Mesothelial cell of epicardium (in vitro differentiated cells): Measurements from ENCODE around the gene EXD2. TPM values are rescaled to one million over a fixed set of nuclear protein-coding genes. Genes with fewer than 3 reads are reported as not detected.

Source experiments
- DNase-seq, 2 experiments: peaks; one replicate each; pipeline ENCODE4 v3.0.0; 2021; ENCODE audit warnings: low spot score in 2 of 2; ENCODE audit not compliant: unreplicated experiment in 2 of 2
- H3K27ac Mint-ChIP-seq: 2 replicates; pipeline ENCODE4 v1.8.0; 2021; ENCODE audit warnings: mixed read lengths
- H3K27me3 Mint-ChIP-seq: 2 replicates; pipeline ENCODE4 v1.8.0; 2021; ENCODE audit warnings: low read depth, mixed read lengths
- H3K36me3 Mint-ChIP-seq: 2 replicates; pipeline ENCODE4 v1.8.0; 2021; ENCODE audit warnings: mixed read lengths
- H3K4me1 Mint-ChIP-seq: 2 replicates; pipeline ENCODE4 v1.8.0; 2021; ENCODE audit warnings: mixed read lengths
- H3K4me3 Mint-ChIP-seq: 2 replicates; pipeline ENCODE4 v1.8.0; 2021; ENCODE audit warnings: mild to moderate bottlenecking, moderate library complexity, mixed read lengths
- H3K9me3 Mint-ChIP-seq: 2 replicates; pipeline ENCODE4 v1.8.0; 2021; ENCODE audit warnings: mixed read lengths
- CTCF ChIP-seq: fragments of 200-600 bp; sonication (generic); IDR thresholded peaks from one replicate; pipeline ENCODE4 v1.5.0; 2021; ENCODE audit warnings: antibody characterized with exemption; ENCODE audit not compliant: unreplicated experiment
- total RNA-seq: library from RNA; stranded (reverse); gene quantifications from 3 replicates; pipeline ENCODE4 v1.2.1, GENCODE V29; 2021

EXD2 gene
- total RNA-seq, 1 donor from 2014 or later: 30.6 TPM

GRCh38 chr14:69226178-69226577 lies 34.9 kb downstream of the EXD2 start:
- H3K27ac Mint-ChIP-seq: peak overlapping the region; percentile 21
- TF ChIP-seq CTCF: no peak
- H3K27me3 Mint-ChIP-seq: no peaks in the 10 kb centered on the region
- no peak for DNase-seq
- no peak overlapping the region for H3K4me3 Mint-ChIP-seq
- H3K9me3 Mint-ChIP-seq: no peaks in the 10 kb centered on the region
- peaks cover 8% of the 10 kb centered on the region for H3K4me1 Mint-ChIP-seq
- H3K36me3 Mint-ChIP-seq: peaks cover 22% of the 10 kb centered on the region

GRCh38 chr14:69226736-69227135 lies 35.4 kb downstream of the EXD2 start:
- Mint-ChIP-seq H3K36me3 (peaks cover 27% of the 10 kb centered on the region), H3K4me3 (no peak overlapping the region), H3K27me3 (no peaks in the 10 kb centered on the region), H3K27ac (no peak overlapping the region), H3K4me1 (peaks cover 10% of the 10 kb centered on the region), H3K9me3 (no peaks in the 10 kb centered on the region)
- TF ChIP-seq CTCF: no peak
- DNase-seq: no peak

DNA sequence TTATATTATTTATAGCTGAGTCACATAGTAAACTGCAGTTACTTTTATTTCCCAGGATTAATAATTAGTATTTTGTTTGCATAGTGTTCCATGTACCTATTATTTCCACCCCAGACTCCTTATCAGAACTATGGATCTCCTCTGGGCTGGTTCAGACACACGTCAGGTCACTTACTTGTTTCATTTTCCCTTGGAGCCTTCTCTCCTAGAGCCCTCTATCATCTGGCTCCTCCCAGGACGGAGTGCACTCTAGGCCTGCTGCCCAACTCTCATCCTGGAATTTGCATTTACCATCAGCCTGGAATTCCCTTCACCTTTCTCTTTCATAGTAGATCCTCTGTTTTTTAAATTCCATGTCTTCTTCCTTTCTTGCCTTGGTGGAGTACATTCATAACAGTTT lies 40.2 kb downstream of the EXD2 start:
- Mint-ChIP-seq H3K27me3 (no peaks in the 10 kb centered on the region), H3K4me1 (peaks cover 6% of the 10 kb centered on the region), H3K9me3 (no peaks in the 10 kb centered on the region), H3K4me3 (no peak overlapping the region), H3K27ac (peak overlapping the region; percentile 34), H3K36me3 (peaks cover 41% of the 10 kb centered on the region)
- no peak for TF ChIP-seq CTCF
- DNase-seq: no peak

- Mint-ChIP-seq H3K27me3 (no peaks in the 10 kb centered on the region), H3K4me3 (no peak overlapping the region), H3K9me3 (no peaks in the 10 kb centered on the region), H3K27ac (no peak overlapping the region), H3K4me1 (peaks cover 2% of the 10 kb centered on the region), H3K36me3 (peaks cover 47% of the 10 kb centered on the region)
- TF ChIP-seq CTCF: no peak
- DNase-seq: no peak
Observed at GRCh38 chr14:69232388-69232787, 41.1 kb downstream of the EXD2 start.

DNA sequence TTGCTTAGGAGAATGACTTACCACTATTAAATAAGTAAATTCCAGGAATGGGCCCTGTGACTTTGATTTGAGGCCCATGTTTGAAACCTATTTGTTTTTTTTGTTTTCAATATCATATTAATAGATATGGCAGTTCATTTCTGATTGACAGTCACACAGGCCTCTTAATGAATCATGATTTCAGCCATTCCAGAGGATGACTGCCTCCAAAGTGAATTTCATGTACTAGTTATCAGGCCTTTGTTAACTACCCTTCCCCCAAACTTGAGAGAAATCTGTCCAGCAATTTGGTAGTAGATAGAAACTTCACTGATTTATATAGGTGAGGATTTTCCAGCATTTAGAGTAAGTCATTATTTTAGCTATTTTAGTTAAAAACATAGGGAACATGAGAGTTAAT lies 42.8 kb downstream of the EXD2 start:
- no peak for TF ChIP-seq CTCF
- no peak overlapping the region for H3K27ac Mint-ChIP-seq
- H3K9me3 Mint-ChIP-seq: no peaks in the 10 kb centered on the region
- H3K4me1 Mint-ChIP-seq: peaks cover 2% of the 10 kb centered on the region
- peaks cover 50% of the 10 kb centered on the region for H3K36me3 Mint-ChIP-seq
- no peak overlapping the region for H3K4me3 Mint-ChIP-seq
- no peak for DNase-seq
- no peaks in the 10 kb centered on the region for H3K27me3 Mint-ChIP-seq

DNA sequence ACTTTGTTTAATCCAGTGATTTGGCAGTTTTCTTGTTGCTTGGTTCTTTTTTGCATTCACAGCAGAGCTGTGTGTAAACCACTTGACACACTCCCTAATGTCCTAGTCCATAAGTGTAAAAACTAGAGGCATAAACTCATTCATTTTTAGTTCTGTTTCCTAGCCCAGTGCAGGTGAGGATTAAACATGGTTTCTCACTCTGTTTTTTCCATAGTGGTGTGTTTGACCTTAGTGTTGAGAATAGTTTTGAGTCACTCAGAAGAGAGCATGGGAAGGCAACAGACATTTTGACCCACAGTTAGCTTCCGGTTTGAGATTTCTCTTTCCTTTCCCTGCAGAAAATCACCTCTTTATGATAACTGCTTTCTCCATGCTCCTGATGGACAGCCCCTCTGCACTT lies 44.4 kb downstream of the EXD2 start:
- Mint-ChIP-seq H3K4me1 (peaks cover 2% of the 10 kb centered on the region), H3K36me3 (peaks cover 48% of the 10 kb centered on the region), H3K4me3 (no peak overlapping the region), H3K9me3 (no peaks in the 10 kb centered on the region), H3K27ac (no peak overlapping the region), H3K27me3 (no peaks in the 10 kb centered on the region)
- TF ChIP-seq CTCF: no peak
- no peak for DNase-seq
